Hematopoietic multipotent progenitor cell treated with erythropoietin and hydrocortisone succinate and interleukin-3 and kit ligand, for 15 days (in vitro differentiated cells): ENCODE data around the gene CCRL2.

ENCODE experiments used
- DNase-seq: peaks from one replicate; pipeline ENCODE4 v3.0.0-alpha.2; 2015; ENCODE audit warnings: low spot score

The CCRL2 gene

DNA sequence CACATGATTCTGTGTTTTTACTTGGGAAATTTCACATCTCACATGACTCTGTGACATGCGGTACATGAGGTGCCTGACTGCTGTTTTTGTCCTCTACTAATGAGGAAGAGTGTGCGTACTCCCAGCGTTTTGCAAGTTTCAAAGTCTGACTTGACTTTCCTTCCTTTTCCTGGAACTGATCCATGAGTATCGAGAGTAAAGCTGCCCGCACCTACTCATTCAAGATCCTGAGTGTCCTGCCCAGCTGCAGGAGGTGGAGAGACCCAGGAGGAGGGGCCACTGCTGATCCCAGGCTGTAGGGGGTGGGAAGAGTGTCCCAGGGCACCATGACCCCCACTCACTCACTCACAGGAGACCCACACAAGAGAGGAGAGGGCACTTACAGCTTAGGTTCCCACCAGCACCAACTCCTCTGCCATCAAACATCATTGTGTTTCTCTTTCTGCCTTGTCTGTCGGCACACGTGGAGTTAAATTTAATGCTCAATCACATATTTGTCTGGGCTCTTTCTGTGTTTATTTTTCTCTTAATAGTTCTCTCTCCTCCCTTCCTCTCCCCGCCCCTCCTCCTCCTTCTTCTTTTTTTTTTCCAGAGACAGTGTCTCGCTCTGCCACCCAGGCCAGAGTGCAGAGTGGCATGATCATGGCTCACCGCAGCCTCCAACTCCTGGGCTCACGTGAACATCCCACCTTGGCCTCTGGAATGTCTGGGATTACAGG lies 1.6 kb upstream of the CCRL2 start:
- DNase-seq = no peak

DNA sequence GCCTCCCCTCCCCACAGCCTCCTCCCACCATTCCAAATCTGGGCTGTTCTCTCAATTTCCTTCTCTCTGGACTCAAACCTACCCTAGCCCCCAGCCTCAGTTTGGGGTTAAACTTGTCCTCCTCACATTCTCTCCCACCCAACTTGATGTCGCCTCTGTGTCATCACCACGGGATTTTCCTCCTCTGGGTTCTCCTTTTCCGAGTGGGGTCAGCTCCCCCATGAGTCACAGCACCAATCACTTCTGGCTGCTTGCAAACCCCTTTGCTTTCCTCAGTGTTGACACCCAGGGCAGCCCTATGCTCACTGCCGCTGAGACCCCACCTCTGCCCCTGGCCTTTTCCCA lies 644 bp upstream of the CCRL2 start:
- no peak for DNase-seq

DNA sequence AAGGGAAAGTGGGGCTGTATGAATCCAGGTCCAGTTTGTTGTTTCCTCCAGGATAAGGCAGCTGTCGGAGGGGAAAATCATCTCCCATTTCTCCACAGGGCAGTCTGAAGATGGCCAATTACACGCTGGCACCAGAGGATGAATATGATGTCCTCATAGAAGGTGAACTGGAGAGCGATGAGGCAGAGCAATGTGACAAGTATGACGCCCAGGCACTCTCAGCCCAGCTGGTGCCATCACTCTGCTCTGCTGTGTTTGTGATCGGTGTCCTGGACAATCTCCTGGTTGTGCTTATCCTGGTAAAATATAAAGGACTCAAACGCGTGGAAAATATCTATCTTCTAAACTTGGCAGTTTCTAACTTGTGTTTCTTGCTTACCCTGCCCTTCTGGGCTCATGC lies 911 bp downstream of the CCRL2 start:
- peak; percentile 59 for DNase-seq

DNA sequence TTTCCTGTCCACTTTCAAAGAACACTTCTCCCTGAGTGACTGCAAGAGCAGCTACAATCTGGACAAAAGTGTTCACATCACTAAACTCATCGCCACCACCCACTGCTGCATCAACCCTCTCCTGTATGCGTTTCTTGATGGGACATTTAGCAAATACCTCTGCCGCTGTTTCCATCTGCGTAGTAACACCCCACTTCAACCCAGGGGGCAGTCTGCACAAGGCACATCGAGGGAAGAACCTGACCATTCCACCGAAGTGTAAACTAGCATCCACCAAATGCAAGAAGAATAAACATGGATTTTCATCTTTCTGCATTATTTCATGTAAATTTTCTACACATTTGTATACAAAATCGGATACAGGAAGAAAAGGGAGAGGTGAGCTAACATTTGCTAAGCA lies 1.8 kb downstream of the CCRL2 start:
- DNase-seq = no peak

DNA sequence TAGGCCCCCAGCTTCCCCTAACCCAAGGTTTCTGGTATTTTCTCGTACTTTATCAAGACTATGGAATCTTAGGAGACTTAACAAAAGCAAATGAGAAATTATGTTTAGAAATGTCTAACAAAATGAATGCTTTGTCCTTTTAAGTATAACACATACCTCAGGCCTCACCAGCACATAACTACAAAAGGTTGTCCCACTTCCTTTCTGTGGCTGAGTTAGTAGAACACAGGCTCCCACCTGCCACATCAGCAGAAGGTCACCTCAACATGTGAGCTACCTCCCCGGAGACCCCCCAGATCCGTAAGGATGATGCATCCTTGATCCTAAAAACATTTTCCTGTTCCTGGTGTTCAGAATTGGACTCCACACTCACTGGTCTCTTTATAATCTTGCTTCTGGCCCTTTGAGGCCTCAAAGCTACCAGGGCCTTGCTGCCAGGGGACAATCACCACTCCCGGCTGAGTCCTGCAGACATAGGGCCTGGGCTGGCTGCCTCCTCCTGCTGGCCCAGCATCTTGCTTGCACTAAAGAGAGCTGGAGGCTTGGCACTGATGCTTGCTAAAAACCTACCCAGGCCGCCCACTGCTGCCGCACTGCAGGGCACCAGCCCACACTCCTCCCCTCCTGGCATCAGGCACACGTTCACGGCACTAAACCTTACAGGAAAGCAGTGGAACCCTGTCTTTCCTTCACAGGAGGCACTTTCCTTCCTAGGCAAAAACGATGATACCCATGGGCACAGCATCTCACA lies 2.9 kb downstream of the CCRL2 start:
- DNase-seq = no peak

DNA sequence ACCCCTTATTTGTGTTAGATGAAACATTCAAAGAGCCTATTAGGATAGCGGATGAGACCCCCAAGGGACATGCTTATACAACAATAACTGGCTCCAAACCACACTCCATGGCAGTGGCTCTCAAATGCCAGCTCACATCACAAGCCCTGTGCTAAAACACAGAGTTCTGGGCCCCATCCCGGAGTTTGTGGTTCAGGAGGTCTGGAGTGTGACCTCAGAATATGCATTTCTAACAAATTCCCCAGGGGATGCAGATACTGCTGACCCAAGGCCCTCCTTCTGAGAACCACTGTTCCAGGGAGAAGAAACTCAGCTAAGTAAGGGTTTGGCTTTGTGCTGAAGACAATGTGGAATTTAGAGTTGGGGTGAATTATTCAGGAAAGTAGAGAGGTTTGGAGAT lies 3.6 kb downstream of the CCRL2 start:
- DNase-seq = no peak

DNA sequence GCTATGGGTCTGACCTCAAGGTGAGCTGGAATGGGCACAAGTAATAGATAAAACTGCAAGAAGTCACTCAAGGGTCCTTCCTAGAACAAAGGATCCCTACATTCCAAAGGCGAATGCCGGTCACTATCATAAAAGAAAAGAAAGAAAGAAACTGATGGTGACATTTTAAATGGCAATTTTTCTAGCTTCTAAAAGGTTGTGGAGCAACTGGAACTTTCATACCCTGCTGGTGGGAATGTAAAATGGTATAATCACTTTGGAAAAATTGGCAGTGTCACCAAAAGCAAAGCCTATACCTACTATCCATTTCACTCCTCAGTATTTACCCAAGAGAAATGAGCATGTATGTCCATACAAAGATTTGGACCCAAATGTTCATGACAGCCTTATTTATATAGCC lies 4.2 kb downstream of the CCRL2 start:
- DNase-seq = no peak

DNA sequence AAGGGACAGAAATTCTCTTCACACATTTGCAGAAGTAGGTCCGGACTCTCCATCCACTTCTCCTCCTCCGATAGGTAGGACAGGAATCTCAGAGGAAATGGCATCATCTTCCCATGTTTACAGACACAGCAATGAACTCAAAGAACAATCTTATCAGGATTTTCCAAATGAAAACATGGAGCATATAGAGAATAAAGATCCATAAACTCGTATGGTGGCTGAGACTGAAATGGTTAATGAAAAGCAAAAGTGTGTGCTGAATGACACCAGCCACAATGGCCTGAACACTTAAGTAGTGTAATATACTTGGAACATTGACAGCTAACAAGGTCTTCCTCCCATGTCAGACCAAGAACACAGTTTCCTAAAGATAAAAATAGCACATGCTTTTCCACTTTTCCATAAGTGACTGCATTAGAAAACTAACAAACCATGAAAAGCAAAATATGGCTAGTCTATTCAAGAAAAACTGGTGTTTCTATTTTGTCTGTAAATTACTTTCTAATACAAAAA lies 5.8 kb downstream of the CCRL2 start:
- no peak for DNase-seq

DNA sequence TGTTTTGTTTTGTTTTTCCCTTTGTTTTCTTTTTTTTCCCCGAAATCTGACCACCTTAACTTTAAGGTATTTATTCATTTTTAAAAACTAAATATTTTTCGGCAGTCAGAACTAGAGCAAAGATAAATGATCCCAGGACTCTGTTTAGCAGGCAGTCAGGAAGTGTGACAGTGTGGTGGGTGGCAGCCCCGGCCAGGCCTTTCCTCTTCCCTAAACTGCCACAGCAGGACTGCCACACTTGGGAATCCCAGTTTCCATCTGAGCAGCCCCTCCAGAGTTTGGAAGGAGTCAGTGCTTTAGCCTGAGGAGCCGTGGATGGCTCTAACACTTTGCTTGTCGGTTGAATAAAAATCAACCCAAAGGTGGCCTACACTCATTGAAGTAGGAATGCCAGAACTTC lies 6.9 kb downstream of the CCRL2 start:
- no peak for DNase-seq

DNA sequence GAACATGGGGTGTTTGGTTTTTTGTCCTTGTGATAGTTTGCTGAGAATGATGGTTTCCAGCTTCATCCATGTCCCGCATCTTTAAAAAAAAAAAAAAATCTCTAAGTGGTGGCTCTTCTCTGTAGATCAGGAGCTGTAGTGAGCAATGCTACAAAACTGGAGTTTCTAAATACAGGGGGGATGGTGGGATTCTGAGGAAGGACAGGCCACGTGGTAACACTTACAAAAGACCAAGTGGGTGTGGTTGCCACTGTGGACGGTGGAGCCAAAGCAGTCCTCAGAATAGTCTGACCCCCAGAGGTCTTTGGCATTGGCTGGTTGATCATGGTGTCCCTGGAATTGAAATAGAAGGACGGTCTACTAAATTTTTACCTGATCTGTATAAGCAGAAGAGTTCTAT lies 7.7 kb downstream of the CCRL2 start:
- no peak for DNase-seq

DNA sequence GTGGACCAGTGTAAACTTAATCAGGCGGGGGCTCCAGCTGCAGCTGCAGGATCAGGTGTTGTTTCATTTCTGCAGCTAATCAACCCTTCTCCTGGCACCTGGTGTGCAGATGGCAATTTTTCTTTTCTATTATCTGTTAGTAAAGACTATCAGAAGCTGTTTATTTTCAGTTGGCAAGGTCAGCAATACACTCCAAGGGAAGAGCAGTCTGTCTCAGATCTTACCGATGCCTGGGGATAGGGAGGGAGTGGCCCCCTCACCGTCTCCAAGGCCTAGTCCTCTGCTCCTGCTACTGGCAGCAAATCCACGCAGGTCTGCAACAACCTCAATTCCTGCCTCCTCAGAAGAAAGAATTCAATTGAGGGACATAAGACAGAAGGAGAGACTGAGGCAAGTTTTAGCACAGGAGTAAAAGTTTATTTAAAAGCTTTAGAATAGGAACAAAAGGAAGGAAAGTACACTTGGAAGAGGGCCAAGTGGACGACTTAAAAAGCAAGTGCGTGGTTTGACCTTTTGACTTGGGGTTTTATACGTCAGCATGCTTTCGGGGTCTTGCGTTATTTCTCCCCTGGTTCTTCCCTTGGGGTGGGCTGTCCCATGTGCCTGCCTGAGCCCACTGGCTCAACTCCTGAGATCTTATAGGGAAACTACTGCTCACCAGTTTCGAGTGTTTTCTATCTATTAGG lies 9.2 kb downstream of the CCRL2 start:
- no peak for DNase-seq

DNA sequence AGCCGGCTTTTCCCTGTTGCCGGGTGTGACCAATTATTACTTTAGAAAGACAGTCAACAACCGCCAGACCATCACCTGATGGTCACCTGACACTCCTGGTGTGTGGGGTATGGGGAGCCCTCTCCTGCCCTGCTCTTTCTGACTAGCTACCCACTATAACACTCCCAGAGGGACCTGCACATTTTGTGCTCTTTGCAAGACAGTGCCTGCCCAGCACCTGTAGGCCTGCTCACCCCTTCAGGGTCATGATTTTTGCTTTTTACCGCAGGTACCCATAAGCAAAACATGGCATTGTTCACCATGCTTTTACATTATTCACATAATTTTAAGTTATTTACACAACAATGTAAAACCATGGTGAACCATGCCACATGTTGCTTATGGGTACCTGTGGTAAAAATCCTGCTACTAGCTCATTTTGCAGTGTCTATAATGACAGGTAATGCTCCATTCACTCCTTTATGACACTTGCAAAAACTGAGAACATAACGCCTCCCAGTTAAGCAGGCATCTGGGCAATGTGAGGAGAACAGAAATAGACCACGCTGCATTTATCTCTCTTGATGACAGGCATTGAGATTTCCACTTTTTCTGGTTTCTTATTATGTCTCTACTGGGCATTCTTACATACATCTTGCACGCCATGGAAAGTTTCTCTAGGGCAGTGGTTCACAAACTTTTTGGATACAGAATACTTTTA lies 9.9 kb downstream of the CCRL2 start:
- no peak for DNase-seq

DNA sequence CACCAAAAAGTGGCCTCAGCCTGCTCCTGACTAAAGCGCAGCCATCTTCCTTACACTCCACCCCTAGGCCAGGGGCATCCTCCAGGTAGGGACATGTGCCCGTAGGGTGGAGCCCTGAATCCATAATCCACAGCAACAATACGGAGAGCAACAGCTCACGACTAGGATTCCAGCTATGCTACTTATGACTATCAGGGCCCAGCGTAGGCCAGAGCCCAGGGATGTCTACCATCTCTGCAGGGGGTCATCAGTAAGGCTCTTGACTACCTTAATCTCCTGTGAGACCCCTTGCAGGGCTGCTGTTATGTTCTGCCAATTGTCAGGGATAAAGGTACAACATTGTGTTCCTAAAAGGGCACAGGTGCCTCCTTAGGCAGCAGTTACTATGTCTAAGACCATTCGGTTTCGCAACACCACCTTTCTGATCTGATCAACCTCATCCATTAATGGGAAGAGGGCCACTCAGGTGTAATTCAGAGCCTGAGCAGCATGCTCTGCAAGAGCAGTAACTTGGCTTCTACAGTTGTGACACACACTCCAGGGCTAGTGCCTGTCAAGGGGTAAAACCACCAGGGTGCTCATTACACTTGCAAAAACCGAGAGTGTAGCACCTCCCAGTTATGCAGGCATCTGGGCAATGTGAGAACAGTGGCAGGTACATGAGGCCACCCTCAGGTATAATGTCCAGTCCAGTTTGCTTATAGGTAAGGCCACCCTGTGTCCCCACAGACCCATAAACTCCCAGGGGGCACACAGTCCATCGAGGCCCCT lies 11.0 kb downstream of the CCRL2 start:
- no peak for DNase-seq

DNA sequence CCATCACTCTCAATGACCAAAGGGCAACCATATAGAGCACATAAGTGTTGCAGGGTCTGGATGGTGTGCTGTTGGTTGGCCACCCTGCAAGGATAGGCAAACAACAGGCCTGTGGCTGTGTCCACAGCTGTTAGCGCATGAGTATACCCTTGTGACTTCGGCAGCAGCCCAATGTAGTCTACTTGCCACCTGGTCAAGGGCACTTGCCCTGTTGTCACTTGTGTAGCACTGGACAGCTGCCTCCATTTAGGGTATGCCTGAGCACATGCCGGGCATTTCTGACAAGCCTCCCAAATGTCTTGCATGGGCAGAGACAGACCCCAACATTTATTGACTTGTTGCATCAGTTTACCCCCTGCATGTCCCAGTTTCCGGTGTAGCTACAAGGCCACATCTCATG lies 12.8 kb downstream of the CCRL2 start:
- DNase-seq = no peak

DNA sequence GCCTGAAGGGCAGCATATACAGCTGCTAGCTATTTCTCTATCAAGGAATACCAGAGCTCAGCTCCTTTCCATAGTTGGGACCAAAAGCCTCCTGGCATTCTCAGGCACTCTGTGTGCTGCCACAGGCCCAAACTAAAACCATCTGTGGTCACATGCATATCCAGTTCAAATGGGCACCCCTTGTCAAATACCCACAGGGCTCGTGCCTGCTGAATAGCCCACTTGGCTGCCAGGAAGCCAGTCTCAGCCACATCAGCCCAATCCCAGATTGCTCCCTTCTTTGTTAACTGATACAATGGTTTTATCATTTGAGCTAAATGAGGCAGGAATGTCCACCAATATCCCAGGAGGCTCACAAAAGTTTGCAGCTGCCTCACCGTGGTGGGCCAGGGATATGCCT lies 13.9 kb downstream of the CCRL2 start:
- DNase-seq = no peak

DNA sequence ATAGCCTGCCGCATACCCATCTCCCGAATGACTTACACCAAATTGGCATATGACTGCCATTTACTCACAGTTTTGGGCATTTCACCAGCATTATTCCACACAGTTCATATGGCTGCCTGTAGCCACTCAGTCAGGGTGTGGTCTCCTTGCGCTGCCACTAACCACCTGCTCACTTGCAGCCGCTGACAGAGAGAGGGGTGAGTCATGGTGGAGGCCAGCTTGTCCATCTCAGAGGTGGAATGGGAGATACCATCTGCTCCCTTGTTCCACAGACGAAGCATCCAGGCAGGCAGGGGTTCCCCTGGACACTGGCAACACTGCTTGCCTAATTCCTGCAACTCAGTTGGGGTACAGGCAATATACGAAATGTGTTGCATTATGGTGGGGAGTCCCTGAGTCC lies 15.6 kb downstream of the CCRL2 start:
- DNase-seq = peak; percentile 32

DNA sequence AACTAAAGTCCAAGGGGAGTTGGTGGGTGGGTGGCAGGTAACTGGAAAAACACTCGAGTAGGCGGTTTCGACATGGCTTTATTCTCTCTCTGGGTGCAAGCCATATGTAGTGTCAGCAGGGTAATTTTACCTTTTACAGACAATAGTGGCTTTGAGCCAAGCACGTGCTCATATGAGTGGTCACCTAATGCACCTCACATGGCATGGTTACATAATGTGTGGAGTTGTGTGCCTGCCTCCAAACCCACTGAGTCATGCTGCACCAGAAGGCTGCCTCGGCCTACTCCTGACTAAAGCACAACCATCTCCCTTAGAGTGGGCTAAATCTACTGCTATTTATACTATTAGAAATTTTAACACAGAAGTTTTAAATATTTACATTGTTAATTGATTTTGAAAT lies 16.5 kb downstream of the CCRL2 start:
- DNase-seq = no peak

DNA sequence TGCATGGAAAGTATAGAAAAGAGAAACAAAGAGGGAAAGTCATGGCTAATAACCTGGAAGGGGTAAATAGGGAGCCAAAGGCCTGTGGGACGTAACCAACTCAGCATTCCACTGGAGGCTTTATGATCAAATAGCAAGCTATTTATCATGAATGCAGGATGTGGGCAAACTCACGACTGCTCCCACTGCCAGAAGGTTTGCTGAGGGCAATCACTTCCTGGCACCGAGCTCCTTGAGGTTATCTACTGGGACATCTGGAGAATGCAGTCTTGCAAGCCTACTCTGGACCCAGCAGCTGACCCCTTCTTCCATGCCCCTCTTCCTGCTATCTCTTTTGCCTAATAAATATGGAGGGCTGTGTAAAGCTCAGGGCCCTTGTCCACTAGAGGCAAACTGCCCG lies 19.4 kb downstream of the CCRL2 start:
- peak; percentile 51 for DNase-seq

DNA sequence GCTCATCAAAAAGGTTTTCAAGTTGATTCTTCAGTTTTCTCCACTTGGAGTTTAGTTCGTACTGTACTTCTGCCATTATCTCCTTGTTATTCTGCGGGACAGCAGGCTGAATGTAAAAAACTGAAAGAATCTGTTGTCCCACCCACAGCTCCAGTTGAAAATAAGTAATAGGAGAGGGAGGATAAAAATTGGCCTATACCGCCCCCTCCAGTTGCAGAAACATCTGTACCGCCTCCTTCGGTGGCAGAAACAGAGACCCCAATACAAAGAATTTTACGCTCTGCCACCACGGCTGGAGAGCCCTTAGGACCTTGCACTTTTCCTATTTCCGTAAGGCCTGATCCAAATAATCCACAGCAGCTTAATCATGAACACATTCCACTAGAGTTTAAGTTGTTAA lies 20.3 kb downstream of the CCRL2 start:
- DNase-seq = peak; percentile 34

DNA sequence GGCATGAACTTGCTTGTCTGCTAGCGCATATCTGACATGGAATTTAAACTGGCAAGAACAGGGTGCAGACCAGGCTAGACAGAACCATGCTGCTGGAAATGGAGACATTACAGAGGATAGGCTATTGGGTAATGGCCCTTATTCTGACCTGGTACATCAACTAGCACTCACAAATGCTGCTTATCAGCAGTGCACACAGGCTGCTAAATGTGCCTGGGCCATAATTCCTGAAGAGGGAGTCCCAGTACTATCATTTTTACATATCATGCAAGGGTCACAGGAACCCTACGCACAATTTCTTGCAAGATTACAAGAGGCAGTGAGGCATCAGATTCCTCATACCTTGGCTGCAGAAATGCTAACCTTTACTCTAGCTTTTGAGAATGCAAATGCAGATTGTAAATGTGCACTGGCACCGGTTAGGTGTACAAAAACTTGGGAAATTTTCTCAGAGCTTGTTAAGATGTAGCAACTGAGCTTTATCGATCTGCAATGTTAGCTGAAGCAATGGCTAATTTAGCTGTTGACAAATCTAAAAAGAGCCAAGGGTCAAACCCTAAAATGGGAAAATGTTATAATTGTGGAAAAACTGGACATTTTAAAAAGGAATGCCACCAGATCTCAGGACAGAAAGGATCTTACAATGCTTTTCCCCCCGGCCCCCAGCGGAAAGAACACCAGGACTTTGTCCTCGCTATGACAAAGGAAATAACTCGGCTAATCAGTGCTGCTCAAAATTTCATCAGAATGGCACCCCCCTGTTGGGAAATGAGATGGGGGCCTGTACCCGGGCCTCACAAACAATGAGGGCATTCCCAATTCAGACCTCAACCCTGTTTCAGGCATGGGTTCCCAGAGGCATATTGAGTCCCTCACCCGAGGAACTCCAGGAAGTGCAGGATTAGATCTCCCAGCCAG lies 21.1 kb downstream of the CCRL2 start:
- DNase-seq = peak; percentile 84

DNA sequence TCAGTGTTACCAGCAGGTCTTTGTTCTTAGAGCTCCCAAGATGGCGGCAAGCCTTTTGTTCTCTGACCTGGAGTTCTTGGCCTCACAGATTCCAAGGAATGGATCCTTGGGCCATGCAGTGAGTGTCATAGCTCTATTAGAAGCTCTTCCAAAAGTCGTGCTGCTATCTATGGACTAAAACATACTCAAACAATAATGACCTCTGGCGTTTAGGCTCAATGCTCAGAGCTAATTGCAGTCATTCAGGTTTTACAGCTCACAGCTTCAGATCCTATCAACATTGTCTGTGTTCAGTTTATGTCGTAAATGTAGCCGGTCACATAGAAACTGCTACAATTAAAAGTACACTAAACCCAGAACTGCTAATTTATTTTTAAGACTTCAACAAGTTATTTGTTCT lies 22.2 kb downstream of the CCRL2 start:
- no peak for DNase-seq
